WTC11 (cell line): Measurements from ENCODE around the gene CALML3.
"Not testable (repeated sequence)": the region's sequence is repeated elsewhere in the genome, so short reads cannot be mapped to it uniquely, and the experiment has no call there.

Experiments
- ATF6 ChIP-seq: sonication (generic); formaldehyde crosslinking; IDR thresholded peaks from 2 replicates; pipeline ENCODE4 v1.8.1; 2023; ENCODE audit warnings: mild to moderate bottlenecking, missing genetic modification reagents
- ESRRA ChIP-seq: sonication (generic); formaldehyde crosslinking; IDR thresholded peaks from 2 replicates; pipeline ENCODE4 v1.8.1; 2022; ENCODE audit warnings: mild to moderate bottlenecking, missing genetic modification reagents, borderline replicate concordance
- HMGXB4 ChIP-seq: sonication (generic); formaldehyde crosslinking; IDR thresholded peaks from 2 replicates; pipeline ENCODE4 v1.8.1; 2023; ENCODE audit warnings: mild to moderate bottlenecking, moderate library complexity, missing genetic modification reagents
- IRF2 ChIP-seq: sonication (generic); formaldehyde crosslinking; IDR thresholded peaks from 2 replicates; pipeline ENCODE4 v1.8.0; 2022; ENCODE audit warnings: low read depth, missing genetic modification reagents, borderline replicate concordance
- JUN ChIP-seq: sonication (generic); formaldehyde crosslinking; IDR thresholded peaks from 2 replicates; pipeline ENCODE4 v1.8.0; 2023; ENCODE audit warnings: mild to moderate bottlenecking, missing genetic modification reagents
- MAX ChIP-seq: sonication (generic); formaldehyde crosslinking; IDR thresholded peaks from 2 replicates; pipeline ENCODE4 v1.8.0; 2022; ENCODE audit warnings: mild to moderate bottlenecking, missing genetic modification reagents
- NFYB ChIP-seq: sonication (generic); formaldehyde crosslinking; conservative IDR thresholded peaks from 2 replicates; pipeline ENCODE4 v1.8.0; 2022; ENCODE audit warnings: low read depth, missing genetic modification reagents
- NR2C2 ChIP-seq: sonication (generic); formaldehyde crosslinking; IDR thresholded peaks from 2 replicates; pipeline ENCODE4 v1.8.0; 2022; ENCODE audit warnings: mild to moderate bottlenecking, missing genetic modification reagents
- TCF7 ChIP-seq: sonication (generic); formaldehyde crosslinking; IDR thresholded peaks from 2 replicates; pipeline ENCODE4 v1.8.0; 2022; ENCODE audit warnings: mild to moderate bottlenecking, low read depth, missing genetic modification reagents, moderate library complexity
- ZNF138 ChIP-seq: sonication (generic); formaldehyde crosslinking; conservative IDR thresholded peaks from 2 replicates; pipeline ENCODE4 v1.8.1; 2022; ENCODE audit warnings: mild to moderate bottlenecking, moderate library complexity, missing genetic modification reagents
- TF ChIP-seq, protein P1 (sequence below): fragments of 200-600 bp; IDR thresholded peaks from 2 replicates; pipeline ENCODE4 v1.8.0; 2022; ENCODE audit warnings: antibody characterized with exemption
- TF ChIP-seq, protein P2 (sequence below): sonication (generic); formaldehyde crosslinking; IDR thresholded peaks from 2 replicates; pipeline ENCODE4 v1.8.1; 2022; ENCODE audit warnings: low read depth, missing genetic modification reagents, borderline replicate concordance
- TF ChIP-seq, protein P3 (sequence below): fragments of 250-450 bp; sonication (Bioruptor Pico); IDR thresholded peaks from 2 replicates; pipeline ENCODE4 v1.9.0; 2021; ENCODE audit warnings: mild to moderate bottlenecking

DNA sequence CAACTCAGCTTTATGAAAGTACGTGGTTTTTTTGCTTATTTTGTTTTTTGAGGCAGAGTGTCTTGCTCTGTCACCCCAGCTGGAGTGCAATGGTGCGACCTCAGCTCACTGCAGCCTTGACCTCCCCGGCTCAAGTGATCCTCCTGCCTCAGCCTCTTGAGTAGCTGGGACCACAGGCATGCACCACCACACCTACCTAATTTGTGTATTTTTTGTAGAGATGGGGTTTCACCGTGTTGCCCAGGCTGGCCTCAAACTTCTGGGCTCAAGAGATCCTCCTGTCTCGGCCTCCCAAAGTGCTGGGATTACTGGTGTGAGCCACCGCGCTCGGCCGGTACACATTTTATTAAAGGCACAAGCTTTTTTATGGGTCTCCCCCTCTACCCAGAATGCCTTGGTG, 34.3 kb downstream of the CALML3 start:
- not testable (repeated sequence) for TF ChIP-seq ZNF138; HMGXB4 (CRISPR knock-in tag); NFYB (CRISPR knock-in tag); NR2C2; MAX (CRISPR knock-in tag); ATF6 (CRISPR knock-in tag); TCF7; JUN (CRISPR knock-in tag); IRF2; ESRRA (CRISPR knock-in tag)
- TF ChIP-seq, protein P1, sequence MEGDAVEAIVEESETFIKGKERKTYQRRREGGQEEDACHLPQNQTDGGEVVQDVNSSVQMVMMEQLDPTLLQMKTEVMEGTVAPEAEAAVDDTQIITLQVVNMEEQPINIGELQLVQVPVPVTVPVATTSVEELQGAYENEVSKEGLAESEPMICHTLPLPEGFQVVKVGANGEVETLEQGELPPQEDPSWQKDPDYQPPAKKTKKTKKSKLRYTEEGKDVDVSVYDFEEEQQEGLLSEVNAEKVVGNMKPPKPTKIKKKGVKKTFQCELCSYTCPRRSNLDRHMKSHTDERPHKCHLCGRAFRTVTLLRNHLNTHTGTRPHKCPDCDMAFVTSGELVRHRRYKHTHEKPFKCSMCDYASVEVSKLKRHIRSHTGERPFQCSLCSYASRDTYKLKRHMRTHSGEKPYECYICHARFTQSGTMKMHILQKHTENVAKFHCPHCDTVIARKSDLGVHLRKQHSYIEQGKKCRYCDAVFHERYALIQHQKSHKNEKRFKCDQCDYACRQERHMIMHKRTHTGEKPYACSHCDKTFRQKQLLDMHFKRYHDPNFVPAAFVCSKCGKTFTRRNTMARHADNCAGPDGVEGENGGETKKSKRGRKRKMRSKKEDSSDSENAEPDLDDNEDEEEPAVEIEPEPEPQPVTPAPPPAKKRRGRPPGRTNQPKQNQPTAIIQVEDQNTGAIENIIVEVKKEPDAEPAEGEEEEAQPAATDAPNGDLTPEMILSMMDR = not testable (repeated sequence)
- TF ChIP-seq, protein P2, sequence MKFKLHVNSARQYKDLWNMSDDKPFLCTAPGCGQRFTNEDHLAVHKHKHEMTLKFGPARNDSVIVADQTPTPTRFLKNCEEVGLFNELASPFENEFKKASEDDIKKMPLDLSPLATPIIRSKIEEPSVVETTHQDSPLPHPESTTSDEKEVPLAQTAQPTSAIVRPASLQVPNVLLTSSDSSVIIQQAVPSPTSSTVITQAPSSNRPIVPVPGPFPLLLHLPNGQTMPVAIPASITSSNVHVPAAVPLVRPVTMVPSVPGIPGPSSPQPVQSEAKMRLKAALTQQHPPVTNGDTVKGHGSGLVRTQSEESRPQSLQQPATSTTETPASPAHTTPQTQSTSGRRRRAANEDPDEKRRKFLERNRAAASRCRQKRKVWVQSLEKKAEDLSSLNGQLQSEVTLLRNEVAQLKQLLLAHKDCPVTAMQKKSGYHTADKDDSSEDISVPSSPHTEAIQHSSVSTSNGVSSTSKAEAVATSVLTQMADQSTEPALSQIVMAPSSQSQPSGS (CRISPR knock-in tag) = not testable (repeated sequence)
- TF ChIP-seq, protein P3, sequence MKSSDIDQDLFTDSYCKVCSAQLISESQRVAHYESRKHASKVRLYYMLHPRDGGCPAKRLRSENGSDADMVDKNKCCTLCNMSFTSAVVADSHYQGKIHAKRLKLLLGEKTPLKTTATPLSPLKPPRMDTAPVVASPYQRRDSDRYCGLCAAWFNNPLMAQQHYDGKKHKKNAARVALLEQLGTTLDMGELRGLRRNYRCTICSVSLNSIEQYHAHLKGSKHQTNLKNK (CRISPR knock-in tag) = not testable (repeated sequence)
